HEK293 (cell line): ENCODE data around the gene PHYH.
A peak's percentile ranks its signal among the peaks of the same experiment; 100 is the strongest.

Experiments
- CTCF ChIA-PET: fragments of 350-600 bp; formaldehyde crosslinking; extraction: SDS; loops from one replicate; lab custom pipeline; 2021; ENCODE audit warnings: antibody characterized with exemption; lab: Yijun Ruan, JAX
- POLR2A ChIA-PET: fragments of 300-600 bp; formaldehyde crosslinking; extraction: SDS; loops from one replicate; lab custom pipeline; 2020; ENCODE audit warnings: antibody characterized with exemption, inconsistent platforms; lab: Yijun Ruan, JAX
- H3K27ac ChIP-seq: fragments of 200-500 bp; sonication (Bioruptor generic); 2 replicates; pipeline ENCODE4 v1.5.1; 2014; ENCODE audit warnings: low read depth, low read length, control low read depth, inconsistent platforms; ENCODE audit errors: extremely low read depth
- H3K36me3 ChIP-seq, 2 experiments: fragments of 200-500 bp in 1 of 2; sonication (Bioruptor generic) in 1 of 2; 1 replicate in 1 of 2; 2 replicates in 1 of 2; pipeline ENCODE4 v1.5.1; 2014 to 2017; ENCODE audit warnings: inconsistent platforms in 2 of 2, low read length in 2 of 2; ENCODE audit not compliant: control insufficient read depth in 2 of 2, insufficient read depth in 1 of 2
- H3K4me1 ChIP-seq: fragments of 200-500 bp; sonication (Bioruptor generic); 2 replicates; pipeline ENCODE4 v1.5.1; 2014; ENCODE audit warnings: mild to moderate bottlenecking, low read length, inconsistent platforms; ENCODE audit not compliant: control insufficient read depth, insufficient read depth
- H3K4me3 ChIP-seq: 2 replicates; pipeline ENCODE4 v1.5.1; 2011; ENCODE audit warnings: low read depth, mild to moderate bottlenecking, control low read depth, low read length, moderate library complexity
- H3K9me3 ChIP-seq: fragments of 200-500 bp; sonication (Bioruptor generic); 2 replicates; pipeline ENCODE4 v1.5.1; 2014; ENCODE audit warnings: low read depth, low read length, inconsistent platforms; ENCODE audit not compliant: control insufficient read depth, insufficient read depth
- FEZF1 ChIP-seq: fragments of 450-650 bp; formaldehyde crosslinking; IDR thresholded peaks from 2 replicates; pipeline ENCODE4 v1.5.1; 2016; ENCODE audit warnings: missing biosample characterization, missing genetic modification characterization
- GLI2 ChIP-seq: fragments of 450-650 bp; formaldehyde crosslinking; IDR thresholded peaks from 2 replicates; pipeline ENCODE4; 2017; ENCODE audit warnings: missing biosample characterization, missing genetic modification characterization, low read depth, borderline replicate concordance
- HOXC10 ChIP-seq: sonication (generic); formaldehyde crosslinking; IDR thresholded peaks from 2 replicates; pipeline ENCODE4 v1.8.1; 2023; ENCODE audit warnings: mild to moderate bottlenecking, missing genetic modification reagents
- OVOL3 ChIP-seq: fragments of 450-650 bp; formaldehyde crosslinking; IDR thresholded peaks from 2 replicates; pipeline ENCODE4 v1.5.1; 2016; ENCODE audit warnings: missing biosample characterization, missing genetic modification characterization
- PRDM10 ChIP-seq: fragments of 450-650 bp; formaldehyde crosslinking; IDR thresholded peaks from 2 replicates; pipeline ENCODE4 v1.5.1; 2016; ENCODE audit warnings: missing biosample characterization, missing genetic modification characterization
- SETDB1 ChIP-seq: IDR thresholded peaks from one replicate; pipeline ENCODE4 v1.6.1; 2017; ENCODE audit warnings: mild to moderate bottlenecking, low read length, moderate library complexity, mixed read lengths; ENCODE audit not compliant: insufficient read length
- SP2 ChIP-seq: fragments of 450-650 bp; formaldehyde crosslinking; IDR thresholded peaks from 2 replicates; pipeline ENCODE4 v1.5.1; 2016; ENCODE audit warnings: missing biosample characterization, missing genetic modification characterization
- SP3 ChIP-seq: fragments of 450-650 bp; formaldehyde crosslinking; IDR thresholded peaks from 2 replicates; pipeline ENCODE4 v1.5.1; 2016; ENCODE audit warnings: missing biosample characterization, missing genetic modification characterization
- TCF7L2 ChIP-seq: IDR thresholded peaks from 2 replicates; pipeline ENCODE4 v1.6.1; 2011; ENCODE audit warnings: low read depth, mild to moderate bottlenecking, inconsistent platforms, low read length, moderate library complexity, borderline replicate concordance
- ZBTB7A ChIP-seq: fragments of 450-650 bp; formaldehyde crosslinking; IDR thresholded peaks from 2 replicates; pipeline ENCODE4 v1.5.1; 2016; ENCODE audit warnings: low read depth, missing biosample characterization, missing genetic modification characterization
- ZNF221 ChIP-seq: fragments of 450-650 bp; formaldehyde crosslinking; IDR thresholded peaks from 2 replicates; pipeline ENCODE4 v1.5.1; 2017; ENCODE audit warnings: missing biosample characterization, missing genetic modification characterization, borderline replicate concordance
- ZNF239 ChIP-seq: fragments of 450-650 bp; formaldehyde crosslinking; IDR thresholded peaks from 2 replicates; pipeline ENCODE4 v1.5.1; 2016; ENCODE audit warnings: missing biosample characterization, missing genetic modification characterization
- ZNF350 ChIP-seq: fragments of 450-650 bp; formaldehyde crosslinking; IDR thresholded peaks from 2 replicates; pipeline ENCODE4 v1.5.0; 2017; ENCODE audit warnings: missing biosample characterization, mild to moderate bottlenecking, missing genetic modification characterization
- ZNF423 ChIP-seq: fragments of 450-650 bp; formaldehyde crosslinking; IDR thresholded peaks from 2 replicates; pipeline ENCODE4 v1.5.1; 2016; ENCODE audit warnings: missing biosample characterization, missing genetic modification characterization
- ZNF514 ChIP-seq: fragments of 450-650 bp; formaldehyde crosslinking; IDR thresholded peaks from 2 replicates; pipeline ENCODE4 v1.5.1; 2016; ENCODE audit warnings: missing biosample characterization, missing genetic modification characterization
- ZNF530 ChIP-seq: fragments of 450-650 bp; formaldehyde crosslinking; IDR thresholded peaks from 2 replicates; pipeline ENCODE4 v1.5.1; 2016; ENCODE audit warnings: low read depth, missing biosample characterization, missing genetic modification characterization
- ZNF624 ChIP-seq: fragments of 450-650 bp; formaldehyde crosslinking; IDR thresholded peaks from 2 replicates; pipeline ENCODE4 v1.5.1; 2017; ENCODE audit warnings: missing biosample characterization, missing genetic modification characterization
- ZNF670 ChIP-seq: fragments of 450-650 bp; formaldehyde crosslinking; IDR thresholded peaks from 2 replicates; pipeline ENCODE4 v1.5.1; 2016; ENCODE audit warnings: missing biosample characterization, missing genetic modification characterization, low read depth
- ZNF707 ChIP-seq: fragments of 450-650 bp; formaldehyde crosslinking; IDR thresholded peaks from 2 replicates; pipeline ENCODE4 v1.5.1; 2016; ENCODE audit warnings: missing biosample characterization, missing genetic modification characterization
- ZSCAN18 ChIP-seq: fragments of 450-650 bp; formaldehyde crosslinking; IDR thresholded peaks from 2 replicates; pipeline ENCODE4 v1.5.1; 2016; ENCODE audit warnings: missing biosample characterization, missing genetic modification characterization
- TF ChIP-seq, protein P1 (sequence below): fragments of 450-650 bp; formaldehyde crosslinking; IDR thresholded peaks from 2 replicates; pipeline ENCODE4; 2016; ENCODE audit warnings: missing biosample characterization, missing genetic modification characterization

The PHYH gene

DNA sequence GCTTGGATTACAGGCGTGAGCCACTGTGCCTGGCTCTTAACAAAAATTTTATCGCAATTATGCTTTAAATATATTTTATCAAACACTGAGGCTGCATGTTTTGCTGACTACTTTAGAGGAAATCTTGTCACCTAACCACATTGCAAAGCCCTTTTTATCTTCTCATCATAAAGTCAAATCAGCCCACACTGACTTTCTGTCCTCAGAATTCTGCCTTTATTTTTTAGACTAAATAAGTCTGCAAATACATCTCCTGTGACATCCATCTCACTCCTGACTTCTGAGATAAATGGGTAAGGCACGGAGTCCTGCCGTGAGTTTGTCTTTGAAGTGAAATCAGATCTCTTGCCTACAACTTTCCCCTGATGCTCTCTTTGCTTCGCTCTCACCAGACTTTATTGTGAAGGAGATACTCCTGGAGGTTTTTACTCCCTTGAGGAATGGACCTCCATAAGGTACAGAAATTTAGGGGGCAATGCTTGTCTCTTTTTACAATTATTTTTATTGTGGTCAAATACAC lies 42.2 kb downstream of the PHYH start:
- TF ChIP-seq ZNF530 (tag by site-specific recombination) (no peak), ZNF514 (no peak), TCF7L2 (peak; percentile 56; the same call in 1 of the 2 replicates), FEZF1 (tag by site-specific recombination) (peak; percentile 87)
- H3K27ac ChIP-seq: no peak overlapping the region

GRCh38 chr10:13256627-13257026 lies 43.2 kb downstream of the PHYH start:
- no peak for TF ChIP-seq ZNF624 (tag by site-specific recombination)
- no peak for TF ChIP-seq PRDM10 (tag by site-specific recombination)
- TF ChIP-seq ZNF239 (tag by site-specific recombination): no peak
- no peak for TF ChIP-seq ZNF707 (tag by site-specific recombination)
- TF ChIP-seq ZNF350 (tag by site-specific recombination): no peak
- TF ChIP-seq ZNF221 (tag by site-specific recombination): no peak
- no peak for TF ChIP-seq ZSCAN18 (tag by site-specific recombination)
- no peak for TF ChIP-seq SP2
- TF ChIP-seq, protein P1, sequence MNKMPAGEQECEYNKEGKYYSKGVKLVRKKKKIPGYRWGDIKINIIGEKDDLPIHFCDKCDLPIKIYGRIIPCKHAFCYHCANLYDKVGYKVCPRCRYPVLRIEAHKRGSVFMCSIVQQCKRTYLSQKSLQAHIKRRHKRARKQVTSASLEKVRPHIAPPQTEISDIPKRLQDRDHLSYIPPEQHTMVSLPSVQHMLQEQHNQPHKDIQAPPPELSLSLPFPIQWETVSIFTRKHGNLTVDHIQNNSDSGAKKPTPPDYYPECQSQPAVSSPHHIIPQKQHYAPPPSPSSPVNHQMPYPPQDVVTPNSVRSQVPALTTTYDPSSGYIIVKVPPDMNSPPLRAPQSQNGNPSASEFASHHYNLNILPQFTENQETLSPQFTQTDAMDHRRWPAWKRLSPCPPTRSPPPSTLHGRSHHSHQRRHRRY: no peak
- TF ChIP-seq ZNF423 (tag by site-specific recombination): no peak
- TF ChIP-seq ZNF670 (tag by site-specific recombination): no peak
- TF ChIP-seq SETDB1: no peak
- no peak for TF ChIP-seq SP3 (tag by site-specific recombination)
- no peak for TF ChIP-seq OVOL3 (tag by site-specific recombination)
- TF ChIP-seq ZBTB7A (tag by site-specific recombination): no peak
- no peak for TF ChIP-seq HOXC10 (CRISPR knock-in tag)
- TF ChIP-seq GLI2: no peak
- TF ChIP-seq, all 188 proteins: peak for 0
- Histone ChIP-seq H3K36me3 (no peaks in the 10 kb centered on the region), H3K27ac (no peak overlapping the region), H3K4me1 (no peaks in the 10 kb centered on the region), H3K9me3 (no peaks in the 10 kb centered on the region), H3K4me3 (no peak overlapping the region)
- CTCF ChIA-PET: interaction anchor here (0.6 kb wide), 1 partner anchor 523 kb away, joined by 4 read pairs; no protein-coding TSS in a partner anchor
- POLR2A ChIA-PET: no interaction called here

More for the DNA sequence above, 42.2 kb downstream of the PHYH start:
- ChIA-PET POLR2A (no interaction called here), CTCF (no interaction called here)
- H3K4me1 ChIP-seq: no peaks in the 10 kb centered on the region
- H3K9me3 ChIP-seq: no peaks in the 10 kb centered on the region
- H3K36me3 ChIP-seq: no peaks in the 10 kb centered on the region
- no peak overlapping the region for H3K4me3 ChIP-seq
